GM12864 (cell line): ENCODE results near the gene NUDT10.
A peak's percentile ranks its signal among the peaks of the same experiment; 100 is the strongest.
"Not testable (repeated sequence)": the region's sequence is repeated elsewhere in the genome, so short reads cannot be mapped to it uniquely, and the experiment has no call there.

Experiments
- DNase-seq: peaks from one replicate; pipeline ENCODE4 v3.0.0-alpha.2; 2011; ENCODE audit warnings: low read depth
- H3K4me3 ChIP-seq: 2 replicates; pipeline ENCODE4 v1.5.1; 2011; ENCODE audit warnings: mild to moderate bottlenecking, low read depth, low read length, control low read depth
- CTCF ChIP-seq: IDR thresholded peaks from 2 replicates; pipeline ENCODE4 v1.5.1; 2011; ENCODE audit warnings: low read depth, mild to moderate bottlenecking, moderate library complexity, low read length, control low read depth, inconsistent platforms; ENCODE audit errors: missing control alignments

Gene NUDT10

GRCh38 chrX:51332188-51332942 lies at the start of gene NUDT10:
TSS of gene NUDT10 (plus strand) at chrX:51332822. CDS start at chrX:51332966, 144 bp downstream.
- no peak for TF ChIP-seq CTCF
- no peak within 1 kb of the TSS for H3K4me3 ChIP-seq
- DNase-seq = no peak

- H3K4me3 ChIP-seq = no peak overlapping the region
- TF ChIP-seq CTCF = no peak
- DNase-seq = no peak
These were observed 40.2 kb upstream of the NUDT10 start for GRCh38 chrX:51292421-51292820.

- DNase-seq = no peak
- H3K4me3 ChIP-seq = no peak overlapping the region
- no peak for TF ChIP-seq CTCF
These were observed 36.5 kb upstream of the NUDT10 start for GRCh38 chrX:51296138-51296537.

- H3K4me3 ChIP-seq = no peak overlapping the region
- TF ChIP-seq CTCF = no peak
- DNase-seq = no peak
These were observed 16.4 kb upstream of the NUDT10 start for GRCh38 chrX:51316271-51316670.

GRCh38 chrX:51332943-51333785 lies 542 bp downstream of the NUDT10 start:
- not testable (repeated sequence) for H3K4me3 ChIP-seq, DNase-seq

- DNase-seq = no peak
- H3K4me3 ChIP-seq = no peak overlapping the region
- no peak for TF ChIP-seq CTCF
These were observed 1.7 kb downstream of the NUDT10 start for GRCh38 chrX:51334276-51334675.

- no peak overlapping the region for H3K4me3 ChIP-seq
- TF ChIP-seq CTCF = peak; percentile 22
- DNase-seq = no peak
These were observed 4.0 kb downstream of the NUDT10 start for GRCh38 chrX:51336584-51336983.
